GM12872 (cell line): ENCODE results near the gene EPSTI1.

Experiments
- TF ChIP-seq, protein P1 (sequence below): IDR thresholded peaks from 3 replicates; pipeline ENCODE4 v1.5.1; 2011; ENCODE audit warnings: low read depth, mild to moderate bottlenecking, low read length, moderate library complexity; ENCODE audit not compliant: insufficient read depth

EPSTI1 gene

DNA sequence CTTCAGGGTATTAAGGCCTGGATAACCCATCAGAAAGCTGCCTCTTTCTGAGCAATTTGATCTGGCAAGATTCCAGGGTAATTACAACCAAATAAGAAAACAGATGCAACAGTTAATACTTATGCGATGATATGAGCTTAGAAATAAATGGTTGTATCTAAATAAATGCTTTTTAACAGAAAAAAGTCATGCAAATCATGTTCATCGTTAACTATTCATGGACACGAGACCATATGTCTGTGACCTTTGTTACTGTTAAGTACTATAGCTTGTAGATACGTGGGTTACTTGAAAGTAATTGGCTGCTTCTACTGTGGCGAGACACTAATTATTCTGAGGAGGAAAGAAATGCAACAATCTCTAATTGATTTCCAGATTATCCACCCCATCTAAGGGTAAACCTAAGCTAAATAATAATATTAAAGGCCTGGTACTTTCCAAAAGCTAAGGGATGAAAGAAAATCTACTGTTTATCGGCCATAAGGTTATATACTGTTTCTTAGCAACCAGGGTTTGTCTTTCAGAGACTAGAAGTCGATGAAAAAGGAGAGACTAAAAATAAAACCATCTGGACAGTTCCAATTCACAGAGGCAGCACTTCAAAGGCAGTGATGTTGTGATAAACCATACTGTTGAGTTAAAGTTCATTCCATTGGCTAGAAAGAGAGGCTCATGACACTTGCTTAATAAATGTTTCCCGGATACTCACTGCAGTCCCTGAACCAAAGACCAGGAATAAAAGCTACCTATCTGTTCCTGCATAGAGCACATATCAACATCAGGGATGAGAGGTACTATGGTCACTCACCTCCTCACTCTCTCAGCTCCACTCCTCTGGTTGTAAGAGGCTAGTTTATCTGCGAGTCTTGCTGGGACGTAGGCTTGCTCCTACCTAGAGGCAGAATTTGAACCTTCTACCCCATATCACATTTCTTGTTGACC is 1.5 kb downstream of the EPSTI1 start:
- TF ChIP-seq, protein P1, sequence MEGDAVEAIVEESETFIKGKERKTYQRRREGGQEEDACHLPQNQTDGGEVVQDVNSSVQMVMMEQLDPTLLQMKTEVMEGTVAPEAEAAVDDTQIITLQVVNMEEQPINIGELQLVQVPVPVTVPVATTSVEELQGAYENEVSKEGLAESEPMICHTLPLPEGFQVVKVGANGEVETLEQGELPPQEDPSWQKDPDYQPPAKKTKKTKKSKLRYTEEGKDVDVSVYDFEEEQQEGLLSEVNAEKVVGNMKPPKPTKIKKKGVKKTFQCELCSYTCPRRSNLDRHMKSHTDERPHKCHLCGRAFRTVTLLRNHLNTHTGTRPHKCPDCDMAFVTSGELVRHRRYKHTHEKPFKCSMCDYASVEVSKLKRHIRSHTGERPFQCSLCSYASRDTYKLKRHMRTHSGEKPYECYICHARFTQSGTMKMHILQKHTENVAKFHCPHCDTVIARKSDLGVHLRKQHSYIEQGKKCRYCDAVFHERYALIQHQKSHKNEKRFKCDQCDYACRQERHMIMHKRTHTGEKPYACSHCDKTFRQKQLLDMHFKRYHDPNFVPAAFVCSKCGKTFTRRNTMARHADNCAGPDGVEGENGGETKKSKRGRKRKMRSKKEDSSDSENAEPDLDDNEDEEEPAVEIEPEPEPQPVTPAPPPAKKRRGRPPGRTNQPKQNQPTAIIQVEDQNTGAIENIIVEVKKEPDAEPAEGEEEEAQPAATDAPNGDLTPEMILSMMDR = no peak

DNA sequence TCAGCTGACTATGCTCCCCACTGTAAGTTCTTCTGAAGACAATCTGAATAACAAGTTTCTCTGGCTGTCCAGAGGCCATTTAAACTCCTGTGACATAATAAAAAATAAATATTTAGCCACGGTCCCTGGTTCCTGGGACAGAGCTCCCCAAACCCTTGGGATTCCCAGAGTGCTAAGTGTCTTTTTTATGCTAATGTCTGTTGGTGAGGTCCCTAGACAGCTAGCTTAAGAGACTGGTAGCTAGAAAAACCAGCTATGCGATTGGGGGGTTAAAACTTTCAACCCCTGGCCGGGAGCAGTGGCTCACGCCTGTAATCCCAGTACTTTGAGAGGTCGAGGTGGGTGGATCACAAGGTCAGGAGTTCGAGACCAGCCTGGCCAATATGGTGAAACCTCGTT is 5.9 kb downstream of the EPSTI1 start:
- TF ChIP-seq, protein P1 = no peak

DNA sequence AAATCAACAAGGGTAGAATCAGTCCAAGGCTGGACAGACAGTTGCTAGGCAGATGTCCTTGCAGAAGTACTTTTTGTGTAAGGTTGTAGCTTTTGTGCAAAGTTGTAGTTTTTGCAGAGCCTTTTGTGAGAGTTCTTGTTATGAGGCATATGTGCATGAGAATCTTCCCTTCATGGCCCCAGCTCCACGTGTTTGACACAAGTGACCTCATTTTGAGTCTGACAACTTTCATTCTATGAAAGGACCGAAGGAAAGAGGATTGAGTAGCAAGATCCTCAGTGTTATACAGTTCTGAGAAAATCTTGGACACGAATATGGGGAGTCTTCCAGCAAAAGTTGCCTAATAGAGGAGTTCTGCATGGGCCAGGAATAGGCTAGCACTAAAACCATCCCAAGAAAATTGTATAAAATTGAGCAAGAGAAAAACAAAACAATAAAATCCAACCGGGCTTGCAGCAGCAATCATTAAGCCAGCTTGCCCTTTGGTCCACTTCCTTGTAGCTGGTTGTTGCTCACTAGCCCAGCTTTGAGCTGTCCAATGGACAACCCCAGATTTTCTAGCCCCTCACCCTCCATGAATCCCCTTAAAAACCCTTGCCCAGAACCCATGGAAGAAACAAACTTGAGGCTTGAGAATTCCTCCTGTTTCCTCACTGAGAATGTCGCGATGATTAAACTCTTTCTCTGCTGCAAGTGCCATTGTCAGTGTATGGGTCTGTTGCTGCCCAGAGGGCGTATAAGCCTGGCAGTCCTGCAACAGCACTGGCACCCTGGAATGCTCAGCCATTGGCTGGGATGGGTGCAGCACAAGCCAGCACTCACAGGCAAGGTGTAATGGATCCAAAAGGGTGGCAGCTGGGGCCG is 6.5 kb downstream of the EPSTI1 start:
- TF ChIP-seq, protein P1 = no peak

DNA sequence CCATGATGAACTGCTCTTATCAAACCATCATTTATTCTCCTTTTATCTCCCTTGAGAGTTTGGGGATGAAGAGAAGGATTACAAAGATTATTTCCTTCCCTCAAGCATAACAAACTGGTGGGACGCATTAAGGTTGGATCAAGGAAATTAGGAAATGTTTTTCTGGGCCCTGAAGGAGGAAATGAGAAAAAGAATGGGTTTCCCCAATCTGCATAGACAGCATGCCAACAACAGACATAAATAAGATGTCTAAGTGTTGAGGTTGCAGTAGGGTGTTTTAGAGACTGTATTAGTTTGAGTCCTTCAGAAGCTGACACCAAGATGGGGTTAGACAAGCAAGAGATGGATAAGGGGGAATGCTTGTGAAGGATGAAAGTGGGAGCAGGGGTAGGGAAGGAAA is 7.3 kb downstream of the EPSTI1 start:
- TF ChIP-seq, protein P1 = no peak

DNA sequence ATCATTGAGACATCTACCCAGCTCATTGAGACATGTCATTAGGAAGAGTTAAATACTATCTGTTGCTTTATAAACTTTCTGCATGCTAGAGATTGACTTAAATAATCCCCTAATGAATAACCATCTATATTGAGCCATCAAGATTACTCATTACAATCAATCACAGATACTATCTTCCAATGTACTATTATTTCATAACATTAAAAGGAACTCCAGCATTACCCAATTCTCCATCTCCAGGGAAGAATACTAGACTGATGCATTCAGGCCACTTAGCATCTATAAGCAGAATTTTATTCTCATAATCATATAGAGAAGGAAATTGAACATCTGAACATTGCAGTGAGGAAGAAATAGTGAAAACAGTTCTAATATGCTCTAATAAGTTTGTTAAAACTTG is 8.0 kb downstream of the EPSTI1 start:
- TF ChIP-seq, protein P1 = no peak

DNA sequence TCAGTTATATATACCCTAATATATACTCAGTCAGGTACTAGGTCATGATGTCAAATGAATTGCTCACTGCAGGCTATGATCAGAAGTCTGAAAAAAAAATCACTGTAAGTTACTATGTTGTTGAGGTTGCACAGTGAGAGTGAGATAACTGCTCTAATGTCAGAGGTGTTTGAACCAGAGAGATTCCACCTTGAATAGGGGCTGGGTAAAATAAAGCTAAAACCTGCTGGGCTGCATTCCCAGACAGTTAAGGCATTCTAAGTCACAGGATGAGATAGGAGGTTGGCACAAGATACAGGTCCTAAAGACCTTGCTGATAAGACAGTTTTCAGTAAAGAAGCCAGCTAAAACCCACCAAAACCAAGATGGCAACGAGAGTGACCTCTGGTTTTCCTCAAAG is 10.2 kb downstream of the EPSTI1 start:
- TF ChIP-seq, protein P1 = no peak

DNA sequence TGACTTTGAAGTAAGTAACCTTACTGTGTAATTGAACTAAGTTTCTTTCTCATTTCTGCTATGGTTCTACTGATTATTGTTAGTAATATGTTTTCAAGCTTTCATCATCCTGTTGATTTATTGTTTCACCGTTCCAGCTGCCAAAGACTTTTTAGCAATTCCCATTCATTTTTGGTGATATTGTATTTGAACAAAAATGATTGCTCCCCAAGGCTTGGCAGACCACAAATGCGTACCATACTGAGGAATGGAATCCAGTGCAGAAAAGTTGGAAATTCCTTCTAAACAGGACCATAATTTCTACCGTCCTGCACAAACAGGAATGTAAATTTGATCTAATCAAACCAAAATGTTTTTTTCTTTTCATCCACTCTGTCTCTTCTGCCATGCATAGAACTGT is 10.7 kb downstream of the EPSTI1 start:
- TF ChIP-seq, protein P1 = no peak
